Right lobe of liver (tissue), 6 donors: ENCODE measurements around the gene SF3B3. TPM values are rescaled to one million over a fixed set of nuclear protein-coding genes. Genes with fewer than 3 reads are reported as not detected.

ENCODE experiments used
- ATAC-seq, 4 donors: fragments of 200-7000 bp; cut with Tn5 transposase; one replicate each; pipeline ENCODE4 v1.9.1; 2020; ENCODE audit warnings: mild to moderate bottlenecking in 4 of 4, moderate library complexity in 4 of 4
- DNase-seq, 3 donors: peaks; one replicate each; pipeline ENCODE4 v3.0.0-alpha.2; 2020
- H3K27ac ChIP-seq, 3 donors: fragments of 200-600 bp; one replicate each; pipeline ENCODE4 v1.8.0; 2022
- H3K27me3 ChIP-seq, 2 donors: fragments of 200-600 bp; one replicate each; pipeline ENCODE4 v1.8.0; 2022
- H3K36me3 ChIP-seq, 4 donors: fragments of 200-600 bp; sonication (generic) in 1 of 4; one replicate each; pipeline versions ENCODE4 v1.5.1 to v1.8.0; 2017 to 2022; ENCODE audit warnings: control low read depth in 1 of 4
- H3K4me1 ChIP-seq, 4 donors: fragments of 200-600 bp; sonication (generic) in 1 of 4; one replicate each; pipeline versions ENCODE4 v1.5.1 to v1.8.0; 2017 to 2022; ENCODE audit warnings: control low read depth in 1 of 4
- H3K4me3 ChIP-seq, 3 donors: fragments of 200-600 bp; one replicate each; pipeline ENCODE4 v1.8.0; 2022
- H3K9me3 ChIP-seq, 4 donors: fragments of 200-600 bp; sonication (generic) in 1 of 4; one replicate each; pipeline versions ENCODE4 v1.5.1 to v1.8.0; 2017 to 2022; ENCODE audit warnings: control low read depth in 1 of 4
- POLR2A ChIP-seq: fragments of 450-650 bp; IDR thresholded peaks from one replicate; pipeline ENCODE4 v1.6.1; 2017; ENCODE audit warnings: antibody characterized with exemption, mild to moderate bottlenecking
- WGBS: methylation state at CpG from one replicate; pipeline ENCODE4 v1.1.6; 2018; ENCODE audit warnings: low coverage, low lambda C conversion rate; ENCODE audit not compliant: insufficient coverage; ENCODE audit errors: missing lambda C conversion rate; 5-methylcytosine and 5-hydroxymethylcytosine counted together
- intact Hi-C, 2 donors: fragments of 100-400 bp; cut with DNase I; formaldehyde crosslinking; loops; one replicate each; pipeline versions ENCODE4 v1.11.2 to v1.14.1; 2022
- total RNA-seq, 6 experiments: library from RNA; depleted of rRNA in 2 of 6; stranded (reverse); fragments of >200 nt in 2 of 6; fragmentation: NEBNext Ultra II Directional in 3 of 6; extraction: Animal tissue kit (Norgen Biotek cat#: 25700) in 3 of 6; gene quantifications; one replicate each; pipeline versions ENCODE4 v1.1.0 to v1.2.4, GENCODE V29; 2016 to 2023
- TF ChIP-seq, protein P1 (sequence below), 4 donors: fragments of 200-600 bp in 3 of 4; fragments of 450-650 bp in 1 of 4; IDR thresholded peaks; one replicate each; pipeline versions ENCODE4 v1.5.1 to v1.8.0; 2016 to 2022; ENCODE audit warnings: antibody characterized with exemption in 4 of 4, mild to moderate bottlenecking in 2 of 4
- donor health status: DM: no; HTN: yes; CAD: no.
- donor health status: DM: no; HTN: no; CAD: no.
- donor health status: DM: no; HTN: no; CAD: no.
- donor health status: DM: no; HTN: yes; CAD: no.
- donor health status: DM: no; HTN: yes; CAD: no.

SF3B3 gene
- total RNA-seq, 6 experiments from 2014 or later: 51.4 to 110 (median 90.7) TPM

DNA sequence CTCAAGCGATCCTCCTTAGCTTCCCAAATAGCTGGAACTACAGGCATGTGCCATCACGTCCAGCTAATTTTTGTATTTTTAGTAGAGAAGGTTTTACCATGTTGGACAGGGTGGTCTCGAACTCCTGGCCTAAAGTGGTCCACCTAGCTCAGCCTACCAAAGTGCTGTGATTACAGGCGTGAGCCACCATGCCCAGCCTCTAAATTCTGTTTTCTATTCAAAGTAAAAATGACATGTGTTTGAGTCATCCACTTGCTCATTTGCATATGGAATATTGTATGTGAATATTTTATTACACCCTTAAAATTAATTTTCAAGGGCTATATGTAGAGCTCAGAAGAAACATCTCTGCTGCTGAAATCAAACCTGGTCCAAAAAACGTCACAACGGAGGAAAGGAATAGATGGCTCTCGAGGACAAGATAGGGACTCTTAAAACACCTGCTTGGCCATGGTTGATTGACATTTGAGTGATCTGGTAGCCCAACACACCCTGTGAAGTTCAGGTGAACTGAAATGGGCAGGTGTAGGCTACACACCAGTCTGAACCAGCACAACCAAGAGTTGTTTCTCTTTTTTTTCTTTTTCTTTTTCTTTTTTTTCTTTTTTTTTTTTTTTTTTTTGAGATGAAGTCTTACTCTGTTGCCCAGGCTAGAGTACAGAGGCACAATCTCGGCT is 51.1 kb downstream of the SF3B3 start:
- WGBS: 91% methylated on average over 7 of the region's 8 CpGs
- Histone ChIP-seq H3K27ac (peak overlapping the region in 1 of 3 donors; percentile 12), H3K4me1 (peaks cover 0 to 25% (median 0%) of the 10 kb centered on the region in 4 donors), H3K9me3 (no peaks in the 10 kb centered on the region), H3K36me3 (peaks cover 9 to 37% (median 24%) of the 10 kb centered on the region in 4 donors), H3K27me3 (no peaks in the 10 kb centered on the region), H3K4me3 (no peak overlapping the region)
- intact Hi-C loops: no loop called here
- DNase-seq (no peak), ATAC-seq (no peak)
- TF ChIP-seq POLR2A: no peak
- TF ChIP-seq, protein P1, sequence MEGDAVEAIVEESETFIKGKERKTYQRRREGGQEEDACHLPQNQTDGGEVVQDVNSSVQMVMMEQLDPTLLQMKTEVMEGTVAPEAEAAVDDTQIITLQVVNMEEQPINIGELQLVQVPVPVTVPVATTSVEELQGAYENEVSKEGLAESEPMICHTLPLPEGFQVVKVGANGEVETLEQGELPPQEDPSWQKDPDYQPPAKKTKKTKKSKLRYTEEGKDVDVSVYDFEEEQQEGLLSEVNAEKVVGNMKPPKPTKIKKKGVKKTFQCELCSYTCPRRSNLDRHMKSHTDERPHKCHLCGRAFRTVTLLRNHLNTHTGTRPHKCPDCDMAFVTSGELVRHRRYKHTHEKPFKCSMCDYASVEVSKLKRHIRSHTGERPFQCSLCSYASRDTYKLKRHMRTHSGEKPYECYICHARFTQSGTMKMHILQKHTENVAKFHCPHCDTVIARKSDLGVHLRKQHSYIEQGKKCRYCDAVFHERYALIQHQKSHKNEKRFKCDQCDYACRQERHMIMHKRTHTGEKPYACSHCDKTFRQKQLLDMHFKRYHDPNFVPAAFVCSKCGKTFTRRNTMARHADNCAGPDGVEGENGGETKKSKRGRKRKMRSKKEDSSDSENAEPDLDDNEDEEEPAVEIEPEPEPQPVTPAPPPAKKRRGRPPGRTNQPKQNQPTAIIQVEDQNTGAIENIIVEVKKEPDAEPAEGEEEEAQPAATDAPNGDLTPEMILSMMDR (IDR thresholded peaks at IDR 0.05): no peak

DNA sequence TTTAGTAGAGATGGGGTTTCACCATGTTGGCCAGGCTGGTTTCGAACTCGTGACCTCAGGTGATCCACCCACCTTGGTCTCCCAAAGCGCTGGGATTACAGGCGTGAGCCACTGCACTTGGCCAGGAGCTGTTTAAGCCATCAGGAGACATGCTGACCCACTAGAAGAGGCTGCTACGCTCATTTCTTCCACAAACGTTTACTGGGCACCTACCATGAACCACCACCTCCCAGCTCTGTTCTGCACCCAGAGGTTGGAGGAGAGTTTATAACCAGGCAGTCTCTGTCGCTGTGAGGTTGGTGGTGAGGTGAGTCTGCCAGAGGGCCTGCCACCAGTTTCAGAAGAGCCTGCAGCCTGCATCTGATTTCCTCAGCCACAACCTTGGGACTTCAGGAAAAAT is 51.8 kb downstream of the SF3B3 start:
- H3K36me3 ChIP-seq: peaks cover 9 to 30% (median 19%) of the 10 kb centered on the region in 4 donors
- no peak overlapping the region for H3K27ac ChIP-seq
- TF ChIP-seq POLR2A: no peak
- TF ChIP-seq, protein P1 (IDR thresholded peaks at IDR 0.05): no peak
- intact Hi-C loops: no loop called here
- peaks cover 0 to 25% (median 0%) of the 10 kb centered on the region in 4 donors for H3K4me1 ChIP-seq
- no peak overlapping the region for H3K4me3 ChIP-seq
- no peaks in the 10 kb centered on the region for H3K9me3 ChIP-seq
- 86% methylated on average over 1 of the region's 7 CpGs for WGBS
- DNase-seq: no peak
- no peak for ATAC-seq
- no peaks in the 10 kb centered on the region for H3K27me3 ChIP-seq

DNA sequence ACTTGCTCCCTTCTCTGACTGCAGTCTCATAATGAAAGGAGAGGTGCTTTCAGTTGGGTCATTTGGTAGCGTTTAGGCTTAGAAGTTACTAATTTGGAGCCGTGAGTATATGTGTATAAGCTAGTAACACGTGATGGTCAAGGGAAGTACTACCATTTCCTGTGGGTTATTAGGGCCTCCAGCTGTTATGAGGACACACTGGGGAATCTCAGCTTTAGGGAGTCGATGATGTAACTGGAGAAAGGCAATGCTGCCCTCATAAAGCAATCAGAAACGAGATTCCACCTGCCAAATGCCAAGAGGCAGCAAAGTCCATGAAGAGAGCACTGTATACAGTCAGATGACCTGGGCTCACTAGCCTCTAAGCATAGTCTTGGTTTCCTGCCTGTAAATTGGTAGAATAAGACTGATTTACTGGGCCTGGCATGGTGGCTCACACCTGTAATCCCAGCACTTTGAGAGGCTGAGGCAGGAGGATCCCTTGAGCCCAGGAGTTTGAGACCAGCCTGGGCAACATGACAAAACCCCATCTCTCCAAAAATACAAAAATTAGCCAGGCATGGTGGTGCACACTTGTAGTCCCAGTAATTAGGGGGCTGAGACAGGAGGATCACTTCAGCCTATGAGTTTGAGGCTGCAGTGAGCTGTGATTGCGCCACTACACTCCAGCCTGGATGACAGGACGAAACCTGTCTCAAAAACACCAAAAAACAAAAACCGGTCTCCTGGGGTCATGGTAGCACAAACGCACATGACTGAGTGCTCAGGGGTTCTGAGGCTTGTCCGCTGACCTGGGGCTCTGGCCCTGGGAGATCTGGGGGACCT is 53.0 kb downstream of the SF3B3 start:
- no peak for DNase-seq
- WGBS: 54% methylated on average over 9 of the region's 10 CpGs
- Histone ChIP-seq H3K27ac (peak overlapping the region in 1 of 3 donors; percentile 15), H3K4me1 (peaks cover 0 to 25% (median 0%) of the 10 kb centered on the region in 4 donors), H3K4me3 (no peak overlapping the region), H3K9me3 (no peaks in the 10 kb centered on the region), H3K27me3 (no peaks in the 10 kb centered on the region), H3K36me3 (peaks cover 2 to 18% (median 7%) of the 10 kb centered on the region in 4 donors)
- peak; percentile 45 to 73 (median 58) for ATAC-seq
- intact Hi-C loops: no loop called here
- TF ChIP-seq, protein P1 (IDR thresholded peaks at IDR 0.05): no peak
- TF ChIP-seq POLR2A: no peak

DNA sequence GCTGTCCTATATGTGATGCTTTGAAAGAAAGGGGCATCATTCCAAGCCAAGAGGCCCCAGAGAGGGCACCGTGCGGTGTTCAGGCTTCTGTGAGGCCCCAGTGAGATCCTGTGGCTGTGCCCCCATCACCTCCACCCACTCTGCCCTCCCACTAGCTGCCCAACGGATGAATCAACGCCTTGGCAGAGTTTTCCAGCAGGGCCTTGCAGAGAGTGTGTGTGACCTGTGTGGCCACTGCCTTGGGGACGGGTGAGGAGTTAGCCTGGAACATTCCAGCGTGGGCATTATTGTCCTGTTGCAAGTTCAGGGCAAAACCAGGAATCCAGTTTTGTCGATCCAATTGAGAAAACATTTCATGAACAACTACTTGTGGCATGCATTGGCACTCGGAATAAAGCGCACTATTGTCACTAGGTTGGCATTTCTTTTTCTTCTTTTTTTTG is 53.7 kb downstream of the SF3B3 start:
- intact Hi-C loops: no loop called here
- DNase-seq: peak in 1 of 3 donors; percentile 43

More for the DNA sequence above, 53.7 kb downstream of the SF3B3 start:
- Histone ChIP-seq H3K9me3 (no peaks in the 10 kb centered on the region), H3K4me1 (peaks cover 0 to 25% (median 0%) of the 10 kb centered on the region in 4 donors), H3K27me3 (no peaks in the 10 kb centered on the region), H3K4me3 (no peak overlapping the region), H3K36me3 (peaks cover 0 to 11% (median 2%) of the 10 kb centered on the region in 4 donors), H3K27ac (no peak overlapping the region)
- TF ChIP-seq, protein P1 (IDR thresholded peaks at IDR 0.05): no peak
- no peak for TF ChIP-seq POLR2A
- peak in 2 of 4 donors; percentile 11 to 34 for ATAC-seq
- WGBS: 82% methylated on average over 3 of the region's 9 CpGs
